Measurements from ENCODE around the gene AFG3L2.

AFG3L2 gene

GRCh38 chr18:12352188-12352587 is 24.8 kb downstream of the AFG3L2 start:
- DNase-seq, result no peak

GRCh38 chr18:12347895-12348294 is 29.1 kb downstream of the AFG3L2 start:
- no peak for DNase-seq

- no peak for DNase-seq
Measured at GRCh38 chr18:12346240-12346565, 30.8 kb downstream of the AFG3L2 start.

- DNase-seq, result no peak
Measured at GRCh38 chr18:12345491-12346239, 31.4 kb downstream of the AFG3L2 start.

GRCh38 chr18:12342661-12343060 is 34.4 kb downstream of the AFG3L2 start:
- DNase-seq, result no peak

- no peak for DNase-seq
Measured at GRCh38 chr18:12340945-12341660, 35.9 kb downstream of the AFG3L2 start.

- no peak for DNase-seq
Measured at GRCh38 chr18:12338382-12338781, 38.6 kb downstream of the AFG3L2 start.

GRCh38 chr18:12336887-12337286 is 40.1 kb downstream of the AFG3L2 start:
- DNase-seq, result no peak

- DNase-seq, result no peak
Measured at GRCh38 chr18:12336171-12336613, 40.8 kb downstream of the AFG3L2 start.

- no peak for DNase-seq
Measured at GRCh38 chr18:12335503-12335902, 41.5 kb downstream of the AFG3L2 start.

- DNase-seq, result no peak
Measured at GRCh38 chr18:12334863-12335262, 42.2 kb downstream of the AFG3L2 start.

GRCh38 chr18:12334366-12334808 is 42.6 kb downstream of the AFG3L2 start:
- DNase-seq, result no peak

GRCh38 chr18:12333506-12334290 is 43.3 kb downstream of the AFG3L2 start:
- no peak for DNase-seq

GRCh38 chr18:12330766-12331165 is 46.3 kb downstream of the AFG3L2 start:
- DNase-seq, result no peak

- no peak for DNase-seq
Measured at GRCh38 chr18:12329125-12329698, 47.8 kb downstream of the AFG3L2 start.

- no peak for DNase-seq
Measured at GRCh38 chr18:12328179-12328823, 48.7 kb downstream of the AFG3L2 start.

GRCh38 chr18:12327510-12328178 is 49.4 kb downstream of the AFG3L2 start:
- DNase-seq, result peak; percentile 75

- DNase-seq, result no peak
Measured at GRCh38 chr18:12326711-12327460, 50.1 kb downstream of the AFG3L2 start.

GRCh38 chr18:12325726-12326245 is 51.2 kb downstream of the AFG3L2 start:
- DNase-seq, result no peak

GRCh38 chr18:12324991-12325725 is 51.9 kb downstream of the AFG3L2 start:
- DNase-seq, result no peak

Data from MV-4-11 (cell line).